WTC11 (cell line): ENCODE data around the gene EGFR.

ENCODE experiments used
- E2F4 ChIP-seq: sonication (generic); formaldehyde crosslinking; IDR thresholded peaks from 2 replicates; pipeline ENCODE4 v1.8.1; 2022; ENCODE audit warnings: low read depth, mild to moderate bottlenecking, moderate library complexity, missing genetic modification reagents, borderline replicate concordance
- ESRRA ChIP-seq: sonication (generic); formaldehyde crosslinking; IDR thresholded peaks from 2 replicates; pipeline ENCODE4 v1.8.1; 2022; ENCODE audit warnings: mild to moderate bottlenecking, missing genetic modification reagents, borderline replicate concordance
- ETV6 ChIP-seq: sonication (generic); formaldehyde crosslinking; IDR thresholded peaks from 2 replicates; pipeline ENCODE4 v1.8.1; 2022; ENCODE audit warnings: mild to moderate bottlenecking, missing genetic modification reagents
- FOXK1 ChIP-seq: sonication (generic); formaldehyde crosslinking; IDR thresholded peaks from 2 replicates; pipeline ENCODE4 v1.8.0; 2022; ENCODE audit warnings: mild to moderate bottlenecking, moderate library complexity, missing genetic modification reagents
- JUN ChIP-seq: sonication (generic); formaldehyde crosslinking; IDR thresholded peaks from 2 replicates; pipeline ENCODE4 v1.8.0; 2023; ENCODE audit warnings: mild to moderate bottlenecking, missing genetic modification reagents
- RELA ChIP-seq: sonication (generic); formaldehyde crosslinking; IDR thresholded peaks from 2 replicates; pipeline ENCODE4 v1.8.1; 2022; ENCODE audit warnings: missing genetic modification reagents, mild to moderate bottlenecking, borderline replicate concordance
- SMAD3 ChIP-seq: sonication (generic); formaldehyde crosslinking; IDR thresholded peaks from 2 replicates; pipeline ENCODE4 v1.8.0; 2022; ENCODE audit warnings: missing genetic modification reagents, mild to moderate bottlenecking, borderline replicate concordance
- TEAD4 ChIP-seq: sonication (generic); formaldehyde crosslinking; IDR thresholded peaks from 2 replicates; pipeline ENCODE4 v1.8.0; 2022; ENCODE audit warnings: mild to moderate bottlenecking, missing genetic modification reagents
- ZNF121 ChIP-seq: sonication (generic); formaldehyde crosslinking; IDR thresholded peaks from 2 replicates; pipeline ENCODE4 v1.8.0; 2023; ENCODE audit warnings: missing genetic modification reagents
- ZNF423 ChIP-seq: fragments of 250-450 bp; sonication (Bioruptor Pico); IDR thresholded peaks from 2 replicates; pipeline ENCODE4 v2.1.2; 2022; ENCODE audit warnings: mild to moderate bottlenecking, moderate library complexity
- TF ChIP-seq, protein P1 (sequence below): fragments of 200-600 bp; IDR thresholded peaks from 2 replicates; pipeline ENCODE4 v1.8.0; 2022; ENCODE audit warnings: antibody characterized with exemption
- TF ChIP-seq, protein P2 (sequence below): sonication (generic); formaldehyde crosslinking; conservative IDR thresholded peaks from 2 replicates; pipeline ENCODE4 v1.8.1; 2022; ENCODE audit warnings: mild to moderate bottlenecking, missing genetic modification reagents
- TF ChIP-seq, protein P3 (sequence below): sonication (generic); formaldehyde crosslinking; IDR thresholded peaks from 2 replicates; pipeline ENCODE4 v1.8.0; 2022; ENCODE audit warnings: mild to moderate bottlenecking, missing genetic modification reagents
- TF ChIP-seq, protein P4 (sequence below): sonication (generic); formaldehyde crosslinking; IDR thresholded peaks from 2 replicates; pipeline ENCODE4 v1.8.1; 2023; ENCODE audit warnings: mild to moderate bottlenecking, missing genetic modification reagents, moderate library complexity

GRCh38 chr7:55104123-55104522, 85.3 kb downstream of the EGFR start:
- TF ChIP-seq, protein P1, sequence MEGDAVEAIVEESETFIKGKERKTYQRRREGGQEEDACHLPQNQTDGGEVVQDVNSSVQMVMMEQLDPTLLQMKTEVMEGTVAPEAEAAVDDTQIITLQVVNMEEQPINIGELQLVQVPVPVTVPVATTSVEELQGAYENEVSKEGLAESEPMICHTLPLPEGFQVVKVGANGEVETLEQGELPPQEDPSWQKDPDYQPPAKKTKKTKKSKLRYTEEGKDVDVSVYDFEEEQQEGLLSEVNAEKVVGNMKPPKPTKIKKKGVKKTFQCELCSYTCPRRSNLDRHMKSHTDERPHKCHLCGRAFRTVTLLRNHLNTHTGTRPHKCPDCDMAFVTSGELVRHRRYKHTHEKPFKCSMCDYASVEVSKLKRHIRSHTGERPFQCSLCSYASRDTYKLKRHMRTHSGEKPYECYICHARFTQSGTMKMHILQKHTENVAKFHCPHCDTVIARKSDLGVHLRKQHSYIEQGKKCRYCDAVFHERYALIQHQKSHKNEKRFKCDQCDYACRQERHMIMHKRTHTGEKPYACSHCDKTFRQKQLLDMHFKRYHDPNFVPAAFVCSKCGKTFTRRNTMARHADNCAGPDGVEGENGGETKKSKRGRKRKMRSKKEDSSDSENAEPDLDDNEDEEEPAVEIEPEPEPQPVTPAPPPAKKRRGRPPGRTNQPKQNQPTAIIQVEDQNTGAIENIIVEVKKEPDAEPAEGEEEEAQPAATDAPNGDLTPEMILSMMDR, result no peak
- TF ChIP-seq ETV6 (CRISPR knock-in tag) (no peak), E2F4 (CRISPR knock-in tag) (no peak), ZNF121 (CRISPR knock-in tag) (no peak), ESRRA (CRISPR knock-in tag) (no peak), JUN (CRISPR knock-in tag) (no peak), FOXK1 (no peak), SMAD3 (CRISPR knock-in tag) (no peak), TEAD4 (CRISPR knock-in tag) (no peak), ZNF423 (no peak), RELA (CRISPR knock-in tag) (no peak)
- TF ChIP-seq, protein P2, sequence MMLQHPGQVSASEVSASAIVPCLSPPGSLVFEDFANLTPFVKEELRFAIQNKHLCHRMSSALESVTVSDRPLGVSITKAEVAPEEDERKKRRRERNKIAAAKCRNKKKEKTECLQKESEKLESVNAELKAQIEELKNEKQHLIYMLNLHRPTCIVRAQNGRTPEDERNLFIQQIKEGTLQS (CRISPR knock-in tag), result no peak
- TF ChIP-seq, protein P3, sequence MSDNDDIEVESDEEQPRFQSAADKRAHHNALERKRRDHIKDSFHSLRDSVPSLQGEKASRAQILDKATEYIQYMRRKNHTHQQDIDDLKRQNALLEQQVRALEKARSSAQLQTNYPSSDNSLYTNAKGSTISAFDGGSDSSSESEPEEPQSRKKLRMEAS (CRISPR knock-in tag), result no peak
- TF ChIP-seq, protein P4, sequence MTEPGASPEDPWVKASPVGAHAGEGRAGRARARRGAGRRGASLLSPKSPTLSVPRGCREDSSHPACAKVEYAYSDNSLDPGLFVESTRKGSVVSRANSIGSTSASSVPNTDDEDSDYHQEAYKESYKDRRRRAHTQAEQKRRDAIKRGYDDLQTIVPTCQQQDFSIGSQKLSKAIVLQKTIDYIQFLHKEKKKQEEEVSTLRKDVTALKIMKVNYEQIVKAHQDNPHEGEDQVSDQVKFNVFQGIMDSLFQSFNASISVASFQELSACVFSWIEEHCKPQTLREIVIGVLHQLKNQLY (CRISPR knock-in tag), result no peak
